ENCODE data around the gene LAMB3.

DNA sequence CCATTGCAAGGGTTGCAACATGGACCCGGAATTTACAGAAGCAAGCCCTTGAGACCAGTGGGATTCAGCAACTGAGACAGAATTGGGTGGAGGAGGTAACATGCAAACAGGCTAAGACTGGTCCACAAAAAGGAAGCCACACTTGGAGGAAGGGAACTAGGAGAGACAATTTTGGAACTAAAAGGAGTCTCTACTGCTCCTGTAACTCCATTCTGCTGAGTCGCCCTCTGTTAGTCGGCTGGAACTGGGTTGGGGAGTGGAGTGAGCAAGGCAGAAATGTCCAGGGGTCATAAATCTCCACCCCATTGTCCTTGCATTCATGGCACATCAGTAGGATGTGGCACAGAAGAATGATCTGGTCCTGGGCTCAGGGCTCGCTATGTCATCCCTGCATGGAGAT is 5.1 kb downstream of the LAMB3 start:
- TF ChIP-seq, protein P1, sequence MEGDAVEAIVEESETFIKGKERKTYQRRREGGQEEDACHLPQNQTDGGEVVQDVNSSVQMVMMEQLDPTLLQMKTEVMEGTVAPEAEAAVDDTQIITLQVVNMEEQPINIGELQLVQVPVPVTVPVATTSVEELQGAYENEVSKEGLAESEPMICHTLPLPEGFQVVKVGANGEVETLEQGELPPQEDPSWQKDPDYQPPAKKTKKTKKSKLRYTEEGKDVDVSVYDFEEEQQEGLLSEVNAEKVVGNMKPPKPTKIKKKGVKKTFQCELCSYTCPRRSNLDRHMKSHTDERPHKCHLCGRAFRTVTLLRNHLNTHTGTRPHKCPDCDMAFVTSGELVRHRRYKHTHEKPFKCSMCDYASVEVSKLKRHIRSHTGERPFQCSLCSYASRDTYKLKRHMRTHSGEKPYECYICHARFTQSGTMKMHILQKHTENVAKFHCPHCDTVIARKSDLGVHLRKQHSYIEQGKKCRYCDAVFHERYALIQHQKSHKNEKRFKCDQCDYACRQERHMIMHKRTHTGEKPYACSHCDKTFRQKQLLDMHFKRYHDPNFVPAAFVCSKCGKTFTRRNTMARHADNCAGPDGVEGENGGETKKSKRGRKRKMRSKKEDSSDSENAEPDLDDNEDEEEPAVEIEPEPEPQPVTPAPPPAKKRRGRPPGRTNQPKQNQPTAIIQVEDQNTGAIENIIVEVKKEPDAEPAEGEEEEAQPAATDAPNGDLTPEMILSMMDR (conservative IDR thresholded peaks at IDR 0.05) = no peak
- no peak for TF ChIP-seq ZFX (IDR thresholded peaks at IDR 0.05)
